HG03175 (cell line): ENCODE measurements around the gene SLC25A22.
A peak's percentile ranks its signal among the peaks of the same experiment; 100 is the strongest.

Experiments used
- ATAC-seq: cut with Tn5 transposase; IDR thresholded peaks from one replicate; pipeline ENCODE4 v1.9.1; 2021; ENCODE audit warnings: mild to moderate bottlenecking, moderate library complexity; ENCODE audit not compliant: unreplicated experiment

SLC25A22 gene

DNA sequence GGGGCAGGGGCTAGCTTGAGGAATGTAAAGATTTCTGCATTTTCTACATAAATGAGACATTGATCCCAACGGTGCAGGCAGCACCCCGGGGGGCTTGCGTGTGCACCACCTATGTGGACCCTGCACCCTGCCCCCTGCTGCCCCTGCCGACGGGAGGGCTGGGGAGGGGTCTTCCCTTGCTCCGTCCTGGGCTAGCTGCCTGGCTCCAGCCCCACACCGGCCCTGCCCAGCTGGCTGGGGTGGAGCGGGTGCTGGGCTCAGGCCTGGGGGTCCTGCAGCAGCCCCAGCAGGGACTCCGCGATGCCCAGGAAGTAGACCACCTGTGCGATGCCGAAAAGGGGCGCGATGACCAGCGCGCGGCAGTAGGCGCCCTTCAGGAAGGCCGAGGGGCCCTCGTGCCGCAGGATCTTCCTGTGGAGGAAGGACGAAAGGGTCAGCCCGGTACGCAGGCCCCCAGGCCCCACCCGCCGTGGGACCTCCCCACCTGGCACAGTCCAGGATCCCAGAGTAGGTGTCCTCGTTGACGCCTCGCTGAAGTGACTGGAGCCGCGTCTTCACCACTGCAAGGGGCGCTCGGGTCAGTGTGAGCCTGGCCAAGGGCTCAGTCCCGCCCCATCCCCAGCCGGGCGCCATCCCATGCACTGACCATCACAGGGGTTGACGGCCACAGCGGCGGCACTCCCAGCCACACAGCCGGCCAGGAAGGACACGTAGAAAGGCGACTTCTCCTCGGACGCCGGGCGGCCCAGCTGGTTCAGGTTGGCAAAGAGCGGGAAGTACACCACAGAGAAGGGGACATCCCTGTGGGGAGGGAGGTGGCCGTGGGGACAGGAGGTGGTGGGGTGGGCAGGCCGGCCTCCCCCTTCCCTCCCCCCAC lies 6.2 kb downstream of the SLC25A22 start:
- ATAC-seq: no peak

DNA sequence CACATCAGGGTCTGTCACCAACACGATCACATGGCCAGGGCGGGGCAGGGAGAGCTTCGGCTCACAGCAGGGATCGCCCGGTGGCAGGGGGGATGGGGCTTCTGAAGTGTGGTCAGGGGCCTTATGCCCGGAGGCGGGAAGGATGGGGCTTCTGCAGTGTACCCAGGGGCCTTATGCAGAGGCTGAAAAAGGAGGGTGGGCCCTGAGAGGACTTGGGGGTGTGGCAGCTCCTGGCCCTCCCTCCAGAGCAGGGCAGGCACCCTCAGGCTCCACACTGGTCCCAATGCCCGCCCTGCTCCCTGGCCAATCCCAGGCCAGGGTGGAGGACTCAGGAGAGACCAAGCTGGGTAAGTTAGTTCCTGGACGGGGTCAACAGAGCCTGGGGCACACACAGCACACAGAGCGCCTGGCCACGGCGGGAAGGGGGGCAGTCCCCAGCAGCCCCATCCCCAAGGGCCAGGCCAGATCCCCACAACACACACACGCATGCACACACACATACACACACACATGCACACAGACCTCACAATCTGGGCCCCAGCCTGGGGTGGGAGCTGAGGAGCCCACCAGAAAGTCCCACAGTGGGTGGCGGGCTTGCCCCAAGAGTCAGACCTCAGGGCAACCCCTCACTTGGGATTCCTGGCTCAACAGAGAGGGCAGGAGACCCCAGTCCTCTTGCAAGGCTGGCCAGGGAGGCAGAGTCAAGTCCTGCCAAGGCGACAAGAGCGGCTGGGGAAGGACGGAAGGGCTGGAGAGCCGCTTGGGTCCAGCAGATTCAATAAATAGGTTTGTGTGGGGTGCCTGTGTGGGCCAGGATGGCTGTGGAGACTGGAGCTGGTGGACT lies 7.1 kb downstream of the SLC25A22 start:
- no peak for ATAC-seq

DNA sequence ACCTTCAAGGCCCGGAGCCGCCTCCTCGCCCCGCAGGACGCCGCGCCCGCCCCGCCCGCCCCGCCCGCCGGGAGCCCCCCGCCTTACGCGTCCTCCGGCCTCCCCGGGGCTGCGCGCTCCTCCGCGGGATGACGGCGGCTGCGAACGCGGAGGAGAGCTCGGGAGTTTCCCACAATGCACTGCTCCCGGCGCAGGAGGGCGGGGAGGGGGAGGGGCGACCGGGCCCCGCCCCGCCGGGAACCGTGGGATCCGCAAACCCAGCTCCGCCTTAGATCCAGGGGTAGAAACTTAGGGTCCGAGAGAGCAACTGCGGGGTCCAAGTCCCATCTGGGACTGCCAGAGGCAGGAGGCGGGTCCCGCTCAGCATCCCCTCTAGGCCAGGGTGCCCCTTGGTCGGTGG lies 8.1 kb downstream of the SLC25A22 start, which contains the start of gene CEND1:
Gene CEND1, minus strand, starts transcription at position 148 of the 400 bp plus-strand sequence. CDS start 1,514 bp downstream, outside the sequence.
- ATAC-seq: no peak

DNA sequence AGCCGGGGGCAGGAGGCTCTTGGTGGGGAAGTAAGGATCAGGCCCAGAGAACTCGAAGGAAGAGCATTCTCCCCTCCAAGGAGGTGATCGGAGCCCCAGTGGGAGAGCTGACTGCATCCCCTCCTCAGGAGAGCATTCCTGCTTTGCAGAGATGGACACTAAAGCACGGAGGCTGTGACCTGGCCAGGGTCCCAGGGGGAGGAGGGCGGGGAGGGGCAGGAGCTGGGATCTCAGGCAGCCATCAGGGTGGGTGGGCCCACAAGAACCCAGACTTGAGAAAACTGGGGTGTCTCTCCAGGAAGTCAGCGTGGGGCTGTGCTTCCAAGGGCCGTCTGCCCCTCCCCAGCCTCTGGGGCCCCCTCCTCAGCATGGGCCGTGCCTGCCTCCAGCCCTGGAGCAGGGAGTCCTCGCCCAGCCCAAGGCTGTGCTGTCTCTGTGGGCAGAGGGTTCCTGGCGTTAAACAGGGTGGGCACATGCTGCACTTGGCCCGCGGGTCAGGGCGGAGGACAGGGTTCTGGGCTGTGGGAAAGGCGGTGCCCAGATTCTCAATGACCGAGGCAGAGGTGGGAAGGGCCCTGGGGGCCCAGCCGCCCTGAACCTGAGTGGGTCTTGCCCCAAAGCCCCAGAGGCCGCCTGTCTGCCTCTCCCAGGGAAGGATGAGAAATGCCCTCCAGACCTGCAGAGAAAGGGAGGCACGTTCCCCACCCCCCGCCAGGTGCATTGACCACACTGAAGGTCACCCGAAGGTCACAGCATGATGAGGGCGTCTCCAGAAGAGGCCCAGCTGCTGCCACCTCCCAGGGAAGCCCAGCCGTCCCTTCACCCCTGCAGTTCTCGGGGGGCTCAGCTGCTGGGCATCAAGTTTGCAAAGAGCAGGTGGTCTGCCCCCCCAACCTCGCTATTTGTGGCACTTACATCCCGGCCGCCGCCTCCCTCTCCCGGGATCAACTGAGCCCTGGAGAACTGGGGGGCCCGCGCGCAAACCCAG lies 8.8 kb downstream of the SLC25A22 start:
- ATAC-seq: no peak

DNA sequence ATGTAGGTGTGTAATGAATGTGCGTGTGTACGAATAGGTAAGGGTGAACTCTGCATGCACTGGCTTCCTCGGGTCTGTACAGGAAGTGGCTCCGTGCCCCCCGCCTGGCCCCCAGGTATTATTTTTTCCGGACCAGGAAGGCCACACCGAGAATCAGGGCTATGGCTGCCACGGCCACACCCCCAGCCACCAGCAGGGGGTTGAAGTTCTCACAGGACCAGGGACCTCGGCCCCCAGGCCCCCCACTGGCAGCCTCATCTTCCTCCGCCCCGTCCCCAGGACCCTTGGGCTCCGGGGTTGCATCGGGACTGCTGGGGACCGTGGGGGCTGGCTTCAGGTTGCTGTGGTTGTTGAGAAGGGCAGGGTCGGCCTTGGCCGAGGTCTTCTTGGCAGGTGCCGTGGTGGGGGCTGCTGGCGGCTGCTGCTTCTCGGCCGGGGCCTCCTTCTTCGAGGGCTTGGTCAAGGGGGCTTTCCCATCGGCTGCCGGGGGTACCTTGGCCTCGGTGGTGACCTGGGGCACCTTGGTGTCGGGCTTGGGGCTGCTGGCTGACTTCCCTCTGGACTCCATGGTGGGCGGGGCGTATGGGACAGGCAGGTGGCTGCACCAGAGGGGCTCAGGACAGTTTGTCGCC lies 10.0 kb downstream of the SLC25A22 start:
- no peak for ATAC-seq

DNA sequence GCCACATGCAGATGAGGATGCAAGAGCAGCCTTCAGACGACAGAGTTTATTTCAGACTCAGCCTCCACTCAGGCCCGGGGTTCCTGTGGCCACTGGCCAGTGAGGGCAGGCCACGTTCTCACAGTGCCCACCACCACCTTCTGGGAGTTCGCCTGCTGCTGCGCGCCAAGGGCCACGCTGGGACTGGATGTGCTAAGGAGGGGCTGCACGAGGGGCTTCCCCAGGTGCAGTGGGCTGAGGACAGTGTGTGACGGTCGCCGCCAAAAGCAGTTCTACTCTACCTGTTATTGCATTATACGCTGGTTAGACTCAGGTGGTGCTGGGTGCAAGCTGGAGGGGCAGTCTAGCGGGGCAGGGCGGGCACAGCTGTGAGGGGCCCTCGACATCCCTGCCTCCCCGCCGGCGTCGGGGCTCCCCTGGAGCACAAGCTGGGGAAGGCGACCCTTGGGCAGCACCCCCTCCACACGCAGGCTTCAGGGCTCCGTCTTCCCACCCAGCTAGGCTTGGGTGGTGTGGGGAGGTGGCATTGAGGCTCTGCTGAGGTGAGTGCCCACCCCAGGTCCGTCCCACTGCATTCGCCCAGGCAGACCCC lies 10.9 kb downstream of the SLC25A22 start:
- no peak for ATAC-seq

DNA sequence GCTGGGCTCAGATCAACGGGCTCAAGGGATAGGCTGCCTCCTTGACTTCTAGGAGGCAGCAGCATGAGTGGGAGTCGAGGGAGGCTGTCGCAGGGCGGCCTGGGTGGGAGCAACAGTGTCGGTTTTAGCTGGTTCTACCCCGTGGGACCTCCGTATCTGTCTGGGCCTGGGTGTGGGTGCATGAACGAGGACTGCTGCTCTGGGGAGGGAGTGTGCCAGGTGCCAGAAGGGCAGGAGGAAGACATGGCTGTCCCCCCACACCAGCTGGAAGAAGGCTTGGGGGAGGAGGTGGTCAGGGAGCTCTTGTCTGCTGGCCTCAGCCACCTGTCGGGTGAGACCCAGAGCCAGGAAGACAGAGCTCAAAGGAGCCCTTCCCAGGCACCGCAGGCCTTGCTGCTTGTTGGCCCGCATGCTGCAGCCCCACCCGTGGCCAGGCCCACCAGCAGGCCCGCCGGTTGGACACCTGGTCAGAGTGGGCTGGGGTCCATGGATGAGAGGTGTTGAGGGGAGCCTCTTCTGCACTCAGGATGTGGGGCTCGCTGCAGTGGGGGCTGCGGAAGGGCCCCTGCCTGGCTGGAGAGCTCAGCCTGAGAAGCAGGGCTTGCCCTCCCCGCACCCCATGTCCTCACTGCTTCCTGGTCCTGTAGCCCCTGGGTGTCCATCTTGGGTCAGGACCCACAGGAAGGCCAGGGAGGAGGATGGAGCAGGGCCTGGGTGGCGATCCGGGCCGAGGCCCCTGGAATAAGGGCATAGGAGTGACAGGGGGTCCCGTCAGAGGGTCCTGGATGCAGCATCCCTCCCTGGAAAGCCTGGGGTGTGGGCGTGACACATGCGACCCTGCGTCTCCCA lies 11.6 kb downstream of the SLC25A22 start:
- ATAC-seq: no peak

DNA sequence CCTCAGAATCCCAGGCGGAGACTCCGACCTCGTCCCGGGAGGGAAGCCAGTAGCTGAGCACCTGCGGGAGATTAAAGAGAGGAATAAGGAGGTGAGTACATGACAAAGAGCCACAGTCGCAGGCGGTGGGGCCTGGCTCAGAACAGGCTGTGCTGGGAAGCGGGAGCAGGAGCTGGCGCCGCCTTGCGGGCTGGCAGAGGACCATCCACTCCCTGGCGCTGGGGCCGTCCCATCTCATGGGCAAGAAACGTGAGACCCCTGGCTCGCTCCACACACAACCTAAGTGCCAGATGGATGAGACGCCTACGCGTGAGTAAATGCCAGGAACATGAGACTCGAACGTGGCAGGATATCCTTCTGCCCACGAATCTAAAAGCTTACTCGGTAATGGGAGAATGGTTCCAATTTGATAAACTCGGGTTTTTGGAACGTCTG lies 14.5 kb downstream of the SLC25A22 start:
- no peak for ATAC-seq

DNA sequence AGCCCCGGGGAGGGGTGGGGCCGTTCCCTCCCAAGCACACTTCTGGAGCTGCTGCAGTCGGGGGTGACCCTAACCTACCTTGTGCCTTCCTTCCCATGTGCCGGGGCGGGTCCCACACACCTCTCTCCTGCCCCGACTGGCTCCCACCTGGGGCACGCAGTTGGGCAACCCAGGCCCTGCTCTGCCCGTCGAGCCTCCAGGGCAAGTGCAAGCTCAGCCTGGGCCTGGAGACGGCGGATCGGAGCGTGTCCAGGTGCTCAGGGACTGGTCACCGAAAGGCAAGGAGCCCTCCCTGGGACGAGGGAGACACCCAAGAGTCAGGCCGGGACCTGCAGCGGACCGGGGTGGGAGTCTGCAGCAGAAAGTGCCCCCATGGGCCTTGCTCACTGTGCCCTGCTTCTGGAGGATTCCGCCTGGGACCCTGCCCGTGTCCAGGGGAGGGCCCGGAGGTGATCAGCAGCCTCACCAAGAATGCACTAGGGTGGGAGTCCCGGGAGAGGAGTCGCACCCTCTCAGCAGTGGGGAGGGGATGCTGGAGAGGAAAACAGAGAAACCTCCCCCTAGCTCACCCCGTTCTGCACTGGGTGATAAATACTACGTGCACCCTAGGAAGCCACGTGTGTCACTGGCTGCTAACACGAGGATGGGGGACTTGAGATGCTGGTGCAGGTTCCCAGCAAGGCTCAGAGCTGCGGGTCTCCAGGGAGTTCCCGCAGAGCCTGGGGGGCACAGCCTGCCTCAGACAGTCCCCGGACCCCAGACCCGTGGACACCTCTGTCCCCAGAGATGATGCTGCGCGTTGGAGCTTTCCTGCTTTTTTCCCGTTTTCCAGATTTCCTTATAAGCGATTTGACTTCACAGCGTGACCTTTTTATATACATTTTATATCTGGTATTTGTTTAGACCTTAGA lies 15.6 kb downstream of the SLC25A22 start:
- no peak for ATAC-seq

DNA sequence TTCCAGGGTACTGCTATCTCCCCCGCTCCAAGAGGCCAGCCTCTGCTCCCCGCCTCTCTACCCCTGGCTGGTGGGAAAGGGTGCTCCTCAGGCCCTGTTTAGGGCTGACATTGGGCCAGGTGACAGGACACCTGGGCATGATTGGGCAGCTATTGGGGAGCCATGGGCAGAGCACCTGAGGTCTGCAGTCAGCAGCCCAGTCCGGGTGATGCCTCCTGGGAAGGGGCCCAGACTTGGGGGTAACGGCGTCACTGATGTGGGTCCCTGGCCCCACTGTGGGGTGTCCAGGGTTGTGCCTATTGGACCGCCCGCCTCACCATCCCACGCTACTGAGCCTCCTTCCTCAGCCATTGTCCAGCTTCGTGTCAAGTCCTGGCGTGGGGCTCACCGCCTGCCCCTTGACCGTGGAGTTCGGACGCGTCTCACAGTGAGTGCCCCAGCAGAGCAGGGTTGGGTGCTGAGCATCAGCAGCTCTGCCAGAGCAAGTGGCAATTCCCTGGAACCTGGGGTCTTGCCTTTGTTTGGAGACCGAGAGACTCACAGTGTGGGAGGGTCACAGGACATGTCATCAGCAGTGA lies 18.0 kb downstream of the SLC25A22 start:
- ATAC-seq: no peak

DNA sequence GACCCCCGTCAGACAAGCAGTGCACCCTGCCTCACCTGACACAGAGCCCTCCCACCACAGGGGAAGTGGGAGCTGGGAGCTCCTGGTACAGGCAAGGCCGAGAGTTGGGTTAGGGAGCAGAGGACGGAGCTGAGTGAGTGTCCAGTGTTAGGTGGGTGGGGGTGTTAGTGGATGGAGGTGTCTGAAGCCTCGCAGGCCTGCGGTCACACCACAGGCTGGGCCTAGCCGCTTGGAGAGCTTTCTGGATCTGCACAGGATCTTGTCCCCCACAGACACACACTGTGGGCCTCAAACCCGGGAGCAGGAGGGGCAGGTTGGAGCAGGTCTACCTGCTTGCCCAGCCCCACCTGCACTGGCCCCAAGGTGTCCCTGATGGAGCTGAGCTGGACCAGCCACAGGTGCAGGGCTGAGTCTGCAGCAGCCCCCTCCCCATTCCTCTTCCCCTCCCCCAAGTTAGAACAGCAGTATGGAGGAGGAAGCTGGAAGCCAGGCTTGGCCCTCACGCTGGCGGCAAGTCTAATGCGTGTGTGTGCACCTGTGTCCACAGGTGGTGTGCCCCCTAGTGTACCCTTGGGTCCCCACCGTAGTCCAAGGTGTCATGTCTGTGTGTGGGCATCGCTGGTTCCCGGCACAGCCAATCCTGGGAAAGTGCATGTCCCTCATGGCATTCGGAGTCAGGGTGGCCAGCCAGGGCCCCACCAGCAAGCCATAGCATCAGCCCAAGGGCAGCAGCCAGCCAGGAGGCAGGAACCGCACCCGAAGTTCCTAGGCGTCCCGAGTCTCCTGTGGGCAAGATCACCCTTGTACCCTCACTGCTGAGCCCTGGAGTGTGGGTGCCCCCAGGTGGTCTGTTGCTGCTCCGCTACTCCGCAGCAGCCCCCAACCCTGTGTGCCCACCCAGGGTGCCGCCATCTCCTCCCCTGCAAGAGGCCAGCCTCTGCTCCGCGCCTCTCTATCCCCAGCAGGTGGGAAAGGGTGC lies 18.8 kb downstream of the SLC25A22 start:
- ATAC-seq: no peak

DNA sequence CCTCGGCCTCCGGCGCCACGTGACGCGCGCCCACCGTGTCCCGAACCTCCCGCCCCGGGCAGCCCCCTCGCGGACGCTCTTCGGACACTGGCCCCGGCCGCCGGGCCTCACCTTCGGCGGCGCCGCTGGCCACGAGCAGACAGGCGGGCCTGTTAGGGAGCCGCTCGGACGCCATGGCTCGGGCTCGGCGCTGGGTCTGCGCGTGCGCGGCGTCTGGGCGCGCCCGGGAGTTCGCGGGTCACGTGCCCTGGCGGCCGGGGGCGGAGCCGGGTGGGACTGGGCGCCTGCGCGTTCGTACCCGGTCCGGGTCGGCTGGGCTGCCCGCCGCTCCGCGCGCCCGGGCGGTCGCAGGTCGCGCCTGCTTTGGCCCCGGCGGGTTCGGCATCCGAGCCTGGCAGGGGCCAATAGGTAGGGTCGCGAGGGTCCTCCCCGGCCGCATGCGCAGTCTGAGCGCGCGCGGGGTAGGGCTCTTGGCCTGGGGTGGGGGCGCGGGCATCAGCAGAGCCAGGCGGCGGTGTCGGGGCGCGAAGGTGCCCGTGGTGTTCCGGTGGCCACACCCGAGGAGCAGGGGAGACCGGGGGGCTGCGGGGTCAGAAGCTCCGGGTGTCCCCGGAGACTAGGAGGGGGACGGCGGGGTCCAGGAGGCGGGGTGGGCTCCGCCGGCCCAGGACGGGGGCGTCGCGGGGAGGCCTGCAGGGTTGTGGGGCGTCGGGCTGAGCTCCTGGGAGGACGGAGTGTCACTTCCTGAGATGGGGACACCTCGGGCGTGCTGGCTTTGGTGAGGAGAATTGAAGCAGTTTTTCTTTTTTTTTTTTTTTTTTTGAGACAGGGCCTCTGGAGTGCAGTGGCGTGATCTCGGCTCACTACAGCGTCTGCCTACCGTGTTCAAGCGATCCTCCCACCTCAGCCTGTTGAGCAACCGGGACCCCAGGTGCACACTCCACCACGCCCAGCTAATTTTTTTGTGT lies 20.5 kb downstream of the SLC25A22 start, which contains the start of gene GATD1:
Gene GATD1, minus strand, starts transcription at position 200 of the 968 bp plus-strand sequence. Its CDS starts 25 bp downstream, at position 175.
- ATAC-seq: peak; percentile 82

DNA sequence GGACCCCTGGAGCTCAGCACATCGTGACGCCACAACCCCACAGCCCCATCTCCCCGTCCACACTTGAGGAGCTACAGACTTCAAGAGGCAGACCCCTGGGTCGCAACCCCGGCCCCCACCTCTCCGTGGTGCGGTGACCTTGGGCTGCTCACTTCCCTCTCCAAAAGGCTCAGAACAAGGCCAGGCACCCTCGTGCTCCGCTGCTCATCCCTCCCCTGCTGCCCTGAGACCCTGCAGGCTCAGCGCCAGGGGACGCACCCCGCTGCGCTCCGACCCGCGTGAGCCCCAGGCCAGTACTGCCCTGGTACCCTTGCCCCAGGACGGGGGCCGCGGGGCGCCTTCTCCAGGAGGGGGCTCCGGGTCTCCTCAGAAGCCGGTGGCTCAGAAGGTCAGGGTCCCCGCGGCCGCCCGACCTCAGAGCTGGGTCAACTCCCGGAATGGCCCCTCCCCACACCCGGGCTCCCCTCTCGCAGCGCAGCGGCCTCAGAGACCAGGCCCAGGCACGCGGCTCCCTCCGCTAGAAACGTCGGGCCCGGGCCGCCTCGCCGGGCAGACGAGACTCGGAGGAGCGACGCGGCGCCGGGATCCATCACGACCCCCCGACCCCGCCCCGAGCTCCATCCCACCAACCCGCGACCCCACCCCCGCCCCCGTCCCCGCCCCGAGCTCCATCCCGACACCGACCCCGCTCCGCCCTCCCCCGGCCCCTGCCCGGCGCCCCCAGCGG lies 21.4 kb downstream of the SLC25A22 start:
- peak; percentile 30 for ATAC-seq

DNA sequence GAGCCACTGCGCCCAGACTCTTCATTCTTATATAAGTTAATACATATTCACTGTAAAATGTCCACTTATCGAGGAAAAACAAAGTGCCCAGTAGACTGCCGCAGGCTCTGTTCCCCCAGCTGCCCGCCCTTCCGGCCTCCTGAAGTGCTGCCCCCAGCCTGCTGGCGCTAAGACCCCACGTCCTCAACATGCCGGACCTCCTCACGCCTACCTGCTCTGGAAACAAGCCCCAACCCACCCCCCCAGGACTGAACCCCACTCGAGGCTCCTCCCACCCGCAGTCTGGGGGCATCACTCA lies 21.9 kb downstream of the SLC25A22 start:
- no peak for ATAC-seq
